WTC11 (cell line): ENCODE data around the gene NEK4. TPM values are rescaled to one million over a fixed set of nuclear protein-coding genes. Genes with fewer than 3 reads are reported as not detected.

ENCODE experiments used
- total RNA-seq: library from RNA; stranded (reverse); gene quantifications from 3 replicates; pipeline ENCODE4 v1.2.3, GENCODE V29; 2021

The NEK4 gene
- total RNA-seq, 1 experiment from 2014 or later: 31.4 TPM

Other genes with a start within 250 kb of the NEK4 start
- gene NT5DC2, start 237.1 kb downstream of the NEK4 start, total RNA-seq: 377 to 430 TPM (median 417 TPM) in 3 replicates
- gene UQCC5, start 234.3 kb downstream of the NEK4 start, total RNA-seq: 30.0 to 37.8 TPM (median 36.4 TPM) in 3 replicates
- gene PBRM1, start 85.0 kb downstream of the NEK4 start, total RNA-seq: 44.3 to 48.8 TPM (median 48.8 TPM) in 3 replicates
- 131 to 180 TPM (median 133 TPM) in 3 replicates for gene GNL3, start 84.9 kb downstream of the NEK4 start, total RNA-seq
- gene GLT8D1, start 65.1 kb downstream of the NEK4 start, total RNA-seq: 41.2 to 46.0 TPM (median 43.8 TPM) in 3 replicates
- gene SPCS1, start 64.8 kb downstream of the NEK4 start, total RNA-seq: 92.5 to 101 TPM (median 98.5 TPM) in 3 replicates
- gene ITIH1, start 6.7 kb upstream of the NEK4 start, total RNA-seq: 0.26 to 0.69 TPM (median 0.50 TPM) in 3 replicates
- gene ITIH3, start 23.9 kb upstream of the NEK4 start, total RNA-seq: 0.23 to 0.37 TPM (median 0.25 TPM) in 3 replicates
- gene ITIH4, start 59.7 kb upstream of the NEK4 start, total RNA-seq: 2.4 to 6.2 TPM (median 3.9 TPM) in 3 replicates
- 2.7 to 4.2 TPM (median 3.3 TPM) in 3 replicates for gene MUSTN1, start 64.1 kb upstream of the NEK4 start, total RNA-seq
- gene STIMATE, start 126.6 kb upstream of the NEK4 start, total RNA-seq: 27.1 to 35.5 TPM (median 28.4 TPM) in 3 replicates